Stimulated activated CD4-positive, alpha-beta T cell treated with anti-CD3 and anti-CD28 coated beads, Interleukin-4, amount 100 ng/mL, for 4 hours (primary cell): ENCODE results near the gene ADARB2.

ENCODE experiments used
- DNase-seq, 2 experiments: peaks; one replicate each; pipeline ENCODE4 v3.0.0-alpha.2; 2020

ADARB2 gene

GRCh38 chr10:1134156-1134555, 603.2 kb downstream of the ADARB2 start:
- no peak for DNase-seq

DNA sequence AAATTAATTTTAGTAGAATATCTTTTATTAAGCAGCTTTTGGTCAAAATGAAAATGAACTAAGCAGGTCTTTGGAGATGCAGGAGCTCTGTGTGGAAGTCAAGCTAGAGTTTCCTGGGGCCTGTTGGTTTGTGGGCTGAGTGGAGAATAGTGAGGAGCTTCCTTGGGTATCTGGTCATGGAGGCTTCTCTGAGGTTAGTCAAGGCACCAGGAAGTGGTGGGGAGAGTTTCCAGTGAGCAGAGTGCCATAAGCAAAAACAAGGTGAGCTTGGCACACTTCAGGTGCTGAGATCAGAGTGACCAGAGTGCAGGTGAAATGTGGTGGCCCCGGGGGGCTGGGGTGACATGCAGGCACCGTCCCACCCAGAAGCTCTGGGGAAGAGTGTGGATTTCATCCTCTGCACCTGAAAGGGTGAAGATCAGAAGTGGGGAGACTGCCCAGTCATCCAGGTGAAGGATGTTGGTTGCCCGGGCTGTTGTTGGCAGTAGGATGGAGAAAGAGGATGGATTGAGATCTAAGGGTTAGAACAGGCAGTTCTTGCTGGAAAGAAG, 603.8 kb downstream of the ADARB2 start:
- no peak for DNase-seq

GRCh38 chr10:1132584-1132983, 604.7 kb downstream of the ADARB2 start:
- DNase-seq, result no peak

DNA sequence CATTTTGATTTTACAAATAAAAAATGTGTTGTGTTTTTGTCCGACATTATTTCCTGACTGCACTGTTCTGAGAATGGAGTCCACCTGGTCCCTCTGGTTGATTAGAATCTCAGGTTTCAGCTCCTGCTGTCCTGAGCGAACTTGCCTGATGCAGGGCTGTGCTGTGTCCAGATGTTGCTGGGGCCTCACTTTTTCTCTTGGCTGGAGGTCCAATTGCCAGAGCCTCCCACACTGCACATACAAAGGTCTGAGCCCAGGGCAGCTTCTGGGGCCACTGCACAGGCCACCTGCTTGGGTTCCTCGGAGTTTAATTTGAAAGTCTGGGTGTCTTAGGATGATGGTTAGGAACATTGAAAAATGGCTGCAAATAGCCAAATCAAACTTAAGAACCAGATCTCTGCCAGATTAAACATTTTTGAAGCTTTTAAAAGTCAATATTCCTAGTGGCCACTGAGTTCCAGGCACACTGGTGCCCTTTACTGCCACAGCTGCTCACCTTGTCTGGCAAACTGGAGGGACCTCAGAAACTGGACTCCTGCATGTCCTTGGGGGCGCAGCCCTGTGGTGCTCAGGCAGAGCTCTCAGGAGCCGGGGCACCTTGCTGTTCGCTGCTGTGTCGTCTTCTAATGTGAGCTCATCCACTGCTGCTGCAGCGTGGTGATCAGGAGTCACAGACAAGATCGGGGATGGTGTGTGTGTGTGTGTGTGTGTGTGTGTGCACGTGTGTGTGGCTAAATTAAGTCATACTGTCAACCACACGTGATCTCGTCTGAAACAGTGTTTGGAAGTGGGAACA, 606.1 kb downstream of the ADARB2 start:
- no peak for DNase-seq

- no peak for DNase-seq
These were observed 607.1 kb downstream of the ADARB2 start for GRCh38 chr10:1130226-1130625.

DNA sequence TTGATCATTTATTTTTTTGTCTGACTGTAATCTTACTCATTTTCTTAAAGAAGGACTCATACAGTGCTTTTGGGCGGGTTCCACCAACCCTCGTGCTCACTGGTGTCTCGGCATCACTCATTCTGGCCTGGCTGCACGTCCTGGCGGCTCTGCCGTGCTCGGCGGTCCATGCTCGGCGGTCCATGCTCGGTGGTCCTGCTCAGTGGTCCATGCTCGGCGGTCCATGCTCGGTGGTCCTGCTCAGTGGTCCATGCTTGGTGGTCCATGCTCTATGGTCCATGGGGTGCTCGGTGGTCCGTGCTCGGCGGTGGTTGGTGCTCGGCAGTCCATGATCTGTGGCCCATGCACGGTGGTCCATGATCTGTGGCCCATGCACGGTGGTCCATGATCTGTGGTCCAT, 608.7 kb downstream of the ADARB2 start:
- DNase-seq, result no peak

DNA sequence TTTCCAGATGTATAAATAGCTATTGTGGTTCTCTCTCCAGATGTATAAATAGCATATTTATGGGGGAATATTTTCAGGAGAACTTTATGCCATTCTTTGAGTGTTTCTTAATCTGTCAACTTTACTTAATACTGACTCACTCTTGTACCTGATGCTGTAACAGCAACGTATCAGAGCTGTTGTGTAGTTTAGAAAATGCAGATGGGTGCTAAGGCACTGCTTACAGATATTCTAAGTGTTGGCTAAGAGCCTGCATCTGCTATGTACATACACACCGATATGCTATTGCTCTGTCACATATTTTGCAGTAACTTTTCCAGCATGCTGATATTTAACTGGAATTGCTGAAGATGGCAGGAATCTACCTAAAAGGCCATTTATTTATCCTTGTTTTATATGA, 609.2 kb downstream of the ADARB2 start:
- DNase-seq, result no peak

GRCh38 chr10:1127629-1128028, 609.7 kb downstream of the ADARB2 start:
- no peak for DNase-seq
